Muscle layer of duodenum (tissue), 2 donors: Measurements from ENCODE around the gene S100A13.
"Not testable (repeated sequence)": the region's sequence is repeated elsewhere in the genome, so short reads cannot be mapped to it uniquely, and the experiment has no call there.

Source experiments
- H3K27ac ChIP-seq: one replicate; pipeline ENCODE4 v1.7.0; 2013; ENCODE audit warnings: mild to moderate bottlenecking, low read length
- H3K27me3 ChIP-seq: one replicate; pipeline ENCODE4 v1.7.0; 2013; ENCODE audit warnings: low read depth, mild to moderate bottlenecking, control low read depth, low read length
- H3K36me3 ChIP-seq, 2 donors: one replicate each; pipeline ENCODE4 v1.7.0; 2013; ENCODE audit warnings: low read length in 2 of 2, control low read depth in 1 of 2, mild to moderate bottlenecking in 1 of 2; ENCODE audit not compliant: insufficient read depth in 2 of 2, control insufficient read depth in 1 of 2
- H3K4me1 ChIP-seq, 2 donors: one replicate each; pipeline ENCODE4 v1.7.0; 2013; ENCODE audit warnings: low read length in 2 of 2, mild to moderate bottlenecking in 2 of 2, control low read depth in 1 of 2, moderate library complexity in 1 of 2; ENCODE audit not compliant: insufficient read depth in 2 of 2, control insufficient read depth in 1 of 2
- H3K4me3 ChIP-seq, 2 donors: one replicate each; pipeline ENCODE4 v1.7.0; 2013; ENCODE audit warnings: low read length in 2 of 2, low read depth in 1 of 2, mild to moderate bottlenecking in 1 of 2
- H3K9me3 ChIP-seq, 2 donors: one replicate each; pipeline ENCODE4 v1.7.0; 2013; ENCODE audit warnings: low read length in 2 of 2, control low read depth in 1 of 2, mild to moderate bottlenecking in 1 of 2; ENCODE audit not compliant: control insufficient read depth in 1 of 2
- donor health status: healthy.

Gene S100A13

DNA sequence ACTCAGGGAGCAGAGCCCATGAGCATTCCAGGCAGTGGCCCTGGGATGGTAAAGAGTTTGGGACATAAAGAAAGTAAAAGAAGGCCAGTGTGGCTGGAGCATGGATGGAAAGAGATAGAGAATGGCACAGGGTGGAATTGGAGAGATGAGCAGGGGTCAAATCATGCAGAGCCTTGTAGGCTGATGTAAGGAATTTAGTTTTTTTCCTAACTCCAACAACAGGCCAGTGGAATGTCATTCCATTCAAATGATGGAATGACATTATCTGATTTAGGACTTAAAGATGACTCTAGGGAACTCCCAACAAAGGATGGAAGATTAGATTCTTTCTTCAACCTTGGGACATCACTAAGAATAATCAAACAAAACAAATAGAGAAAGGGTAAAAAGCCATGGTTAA, 48.8 kb downstream of the S100A13 start:
- Histone ChIP-seq H3K9me3 (no peaks in the 10 kb centered on the region), H3K4me1 (peaks cover 0 to under 1% of the 10 kb centered on the region in 2 donors), H3K27ac (no peak overlapping the region), H3K27me3 (no peaks in the 10 kb centered on the region), H3K4me3 (no peak overlapping the region), H3K36me3 (no peaks in the 10 kb centered on the region)

DNA sequence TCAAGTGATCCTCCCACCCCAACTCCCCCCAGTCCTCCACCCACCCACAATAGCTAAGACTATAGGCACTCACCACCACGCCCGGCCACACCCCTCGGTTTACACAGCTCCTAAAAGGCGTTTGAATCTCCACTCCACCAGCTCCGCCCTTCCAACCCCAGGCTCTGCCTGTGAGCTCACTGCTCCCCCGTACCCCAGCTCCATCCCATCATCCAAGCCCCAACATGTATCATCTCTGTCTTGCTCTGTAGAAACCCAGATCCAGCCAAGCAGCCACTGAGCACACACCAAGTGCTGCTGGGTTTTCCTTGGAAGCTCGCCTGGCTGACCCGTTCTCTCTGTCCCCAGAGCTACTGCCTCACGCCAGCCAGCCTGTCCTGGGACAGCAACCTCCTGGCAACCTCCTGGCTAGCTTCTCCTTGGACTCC, 49.7 kb downstream of the S100A13 start:
- H3K4me1 ChIP-seq = peaks cover 4 to 8% of the 10 kb centered on the region in 2 donors
- H3K27ac ChIP-seq = no peak overlapping the region
- no peaks in the 10 kb centered on the region for H3K27me3 ChIP-seq
- no peak overlapping the region for H3K4me3 ChIP-seq
- H3K9me3 ChIP-seq = no peaks in the 10 kb centered on the region
- H3K36me3 ChIP-seq = no peaks in the 10 kb centered on the region

DNA sequence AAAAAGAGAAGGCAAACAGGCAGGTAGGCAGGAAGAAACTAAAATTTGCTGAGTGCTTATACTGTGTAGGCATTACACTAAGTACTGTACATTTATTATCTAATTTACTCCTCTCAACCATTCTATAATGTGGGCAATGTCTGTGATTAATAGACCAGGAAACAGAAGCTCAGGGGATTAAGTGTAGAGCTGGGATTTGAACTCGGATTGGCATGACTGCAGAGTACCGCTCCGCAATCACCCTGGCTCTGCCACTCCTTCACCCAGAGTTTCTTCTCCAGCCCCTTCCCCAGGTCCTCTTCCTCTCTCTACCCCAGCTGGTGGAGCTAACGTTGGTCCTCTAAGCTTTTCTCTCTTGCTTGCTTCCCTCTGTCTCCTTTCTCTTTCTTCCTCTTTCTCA, 50.2 kb downstream of the S100A13 start:
- H3K36me3 ChIP-seq = no peaks in the 10 kb centered on the region
- H3K4me3 ChIP-seq = no peak overlapping the region
- H3K4me1 ChIP-seq = peaks cover 4 to 13% of the 10 kb centered on the region in 2 donors
- H3K27ac ChIP-seq = no peak overlapping the region
- H3K27me3 ChIP-seq = no peaks in the 10 kb centered on the region
- no peaks in the 10 kb centered on the region for H3K9me3 ChIP-seq

DNA sequence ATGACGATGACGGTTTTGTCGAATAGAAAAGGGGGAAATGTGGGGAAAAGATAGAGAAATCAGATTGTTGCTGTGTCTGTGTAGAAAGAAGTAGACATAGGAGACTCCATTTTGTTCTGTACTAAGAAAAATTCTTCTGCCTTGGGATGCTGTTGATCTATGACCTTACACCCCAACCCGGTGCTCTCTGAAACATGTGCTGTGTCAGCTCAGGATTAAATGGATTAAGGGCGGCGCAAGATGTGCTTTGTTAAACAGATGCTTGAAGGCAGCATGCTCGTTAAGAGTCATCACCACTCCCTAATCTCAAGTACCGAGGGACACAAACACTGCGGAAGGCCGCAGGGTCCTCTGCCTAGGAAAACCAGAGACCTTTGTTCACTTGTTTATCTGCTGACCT, 51.8 kb downstream of the S100A13 start:
- not testable (repeated sequence) for H3K9me3 ChIP-seq

DNA sequence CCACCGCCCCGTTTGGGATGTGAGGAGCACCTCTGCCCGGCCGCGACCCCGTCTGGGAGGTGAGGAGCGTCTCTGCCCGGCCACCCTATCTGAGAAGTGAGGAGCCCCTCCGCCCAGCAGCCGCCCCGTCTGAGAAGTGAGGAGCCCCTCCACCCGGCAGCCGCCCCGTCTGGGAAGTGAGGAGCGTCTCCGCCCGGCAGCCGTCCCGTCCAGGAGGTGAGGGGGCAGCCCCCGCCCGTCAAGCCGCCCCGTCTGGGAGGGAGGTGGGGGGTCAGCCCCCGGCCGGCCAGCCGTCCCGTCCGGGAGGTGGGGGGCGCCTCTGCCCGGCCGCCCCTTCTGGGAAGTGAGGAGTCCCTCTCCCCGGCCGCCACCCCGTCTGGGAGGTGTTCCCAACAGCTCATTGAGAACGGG, 52.2 kb downstream of the S100A13 start:
- not testable (repeated sequence) for H3K36me3 ChIP-seq, H3K27ac ChIP-seq
- H3K4me1 ChIP-seq = peaks cover 4 to 14% of the 10 kb centered on the region in 2 donors

More for the DNA sequence above, 51.8 kb downstream of the S100A13 start:
- H3K27ac ChIP-seq, H3K36me3 ChIP-seq, H3K27me3 ChIP-seq, H3K4me3 ChIP-seq: not testable (repeated sequence)
- H3K4me1 ChIP-seq = peaks cover 4 to 14% of the 10 kb centered on the region in 2 donors

DNA sequence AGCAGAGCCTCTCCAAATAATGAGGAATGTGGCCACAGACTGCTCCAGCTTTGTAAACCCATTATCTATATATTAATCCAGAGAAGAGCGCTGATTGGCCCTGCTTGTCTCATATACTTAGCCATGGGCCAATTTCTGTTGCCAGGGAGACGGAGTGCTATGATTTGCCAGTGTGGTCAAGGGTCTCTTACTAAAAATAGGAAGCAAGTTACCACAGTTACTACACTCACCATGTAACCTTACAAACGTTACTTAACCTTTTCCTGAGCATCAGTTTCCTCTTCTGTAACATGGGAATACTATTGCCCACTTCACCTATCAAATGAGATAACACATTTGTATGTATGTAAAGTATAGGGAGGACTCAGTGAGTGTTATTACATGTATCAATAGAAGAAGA, 54.0 kb downstream of the S100A13 start:
- no peaks in the 10 kb centered on the region for H3K27me3 ChIP-seq
- no peaks in the 10 kb centered on the region for H3K36me3 ChIP-seq
- H3K27ac ChIP-seq = peak overlapping the region; percentile 82
- no peak overlapping the region for H3K4me3 ChIP-seq
- H3K9me3 ChIP-seq = no peaks in the 10 kb centered on the region
- peaks cover 4 to 14% of the 10 kb centered on the region in 2 donors for H3K4me1 ChIP-seq

More for the DNA sequence above, 52.2 kb downstream of the S100A13 start:
- not testable (repeated sequence) for H3K27me3 ChIP-seq, H3K4me3 ChIP-seq, H3K9me3 ChIP-seq

DNA sequence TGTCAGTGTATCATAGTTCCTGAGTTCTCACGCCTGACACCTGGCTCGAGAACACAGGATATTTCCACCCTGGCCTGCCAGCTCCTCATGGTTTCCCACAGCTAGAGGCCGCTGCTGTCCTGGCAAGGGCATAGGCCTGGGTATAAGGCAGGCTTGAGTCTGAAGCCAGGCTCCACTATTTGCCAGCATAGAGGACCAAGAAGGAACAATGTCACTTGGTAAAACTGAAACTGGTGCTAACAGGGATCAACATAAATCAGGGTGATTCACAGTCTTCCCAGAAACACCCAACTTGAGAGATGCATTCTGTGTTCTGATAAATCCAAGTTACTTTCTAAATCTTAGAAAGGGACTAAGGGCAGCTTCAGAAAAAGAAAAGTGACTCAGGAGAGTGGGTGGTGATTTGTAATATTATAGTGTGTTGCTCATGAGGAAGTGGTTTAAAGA, 54.7 kb downstream of the S100A13 start:
- peaks cover 12 to 20% of the 10 kb centered on the region in 2 donors for H3K4me1 ChIP-seq
- no peak overlapping the region for H3K4me3 ChIP-seq
- H3K27me3 ChIP-seq = no peaks in the 10 kb centered on the region
- H3K9me3 ChIP-seq = no peaks in the 10 kb centered on the region
- H3K36me3 ChIP-seq = no peaks in the 10 kb centered on the region
- H3K27ac ChIP-seq = peak overlapping the region; percentile 82

DNA sequence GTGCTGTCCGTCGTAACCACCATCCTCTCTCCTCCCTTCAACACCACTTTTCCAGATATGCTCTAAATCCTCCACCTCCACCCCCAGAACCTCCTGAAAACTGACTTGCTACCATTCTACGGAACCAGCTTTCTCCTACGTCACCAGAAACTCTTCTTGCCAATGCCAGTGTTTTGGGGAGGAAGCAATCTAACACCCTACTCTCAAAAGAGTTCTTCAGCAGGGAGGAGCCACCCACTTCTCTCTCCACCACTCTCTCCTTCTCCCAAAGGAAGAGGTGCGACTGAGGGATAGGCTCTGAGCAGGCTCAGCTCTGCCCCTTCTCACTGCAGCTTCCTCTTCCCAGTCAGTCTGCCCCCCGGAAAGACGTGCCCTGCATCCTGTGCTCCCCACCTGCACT, 55.6 kb downstream of the S100A13 start:
- H3K27ac ChIP-seq = no peak overlapping the region

DNA sequence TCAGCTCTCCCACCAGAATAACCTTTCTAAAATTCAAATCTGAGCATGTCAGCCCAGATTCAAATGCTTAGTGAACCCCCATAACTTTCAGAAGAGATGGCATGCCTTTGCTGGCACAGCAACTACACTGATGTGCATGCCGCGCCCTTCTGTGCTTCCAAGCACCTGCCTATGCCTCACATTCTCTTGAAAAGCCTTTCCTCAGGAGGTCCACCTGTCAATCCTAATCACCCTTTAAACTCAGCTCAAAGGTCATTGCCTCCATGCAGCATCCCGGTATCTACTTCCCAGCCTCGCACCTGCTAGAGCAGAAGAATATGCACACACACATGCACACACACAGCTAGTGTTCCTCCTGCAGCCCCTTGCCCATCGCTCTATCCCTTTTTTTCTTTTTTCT, 56.4 kb downstream of the S100A13 start:
- no peaks in the 10 kb centered on the region for H3K27me3 ChIP-seq
- H3K27ac ChIP-seq = no peak overlapping the region
- peaks cover 27 to 28% of the 10 kb centered on the region in 2 donors for H3K4me1 ChIP-seq
- no peaks in the 10 kb centered on the region for H3K9me3 ChIP-seq
- H3K4me3 ChIP-seq = no peak overlapping the region
- no peaks in the 10 kb centered on the region for H3K36me3 ChIP-seq

More for the DNA sequence above, 55.6 kb downstream of the S100A13 start:
- Histone ChIP-seq H3K4me1 (peaks cover 19 to 25% of the 10 kb centered on the region in 2 donors), H3K9me3 (no peaks in the 10 kb centered on the region), H3K27me3 (no peaks in the 10 kb centered on the region), H3K36me3 (no peaks in the 10 kb centered on the region), H3K4me3 (no peak overlapping the region)

DNA sequence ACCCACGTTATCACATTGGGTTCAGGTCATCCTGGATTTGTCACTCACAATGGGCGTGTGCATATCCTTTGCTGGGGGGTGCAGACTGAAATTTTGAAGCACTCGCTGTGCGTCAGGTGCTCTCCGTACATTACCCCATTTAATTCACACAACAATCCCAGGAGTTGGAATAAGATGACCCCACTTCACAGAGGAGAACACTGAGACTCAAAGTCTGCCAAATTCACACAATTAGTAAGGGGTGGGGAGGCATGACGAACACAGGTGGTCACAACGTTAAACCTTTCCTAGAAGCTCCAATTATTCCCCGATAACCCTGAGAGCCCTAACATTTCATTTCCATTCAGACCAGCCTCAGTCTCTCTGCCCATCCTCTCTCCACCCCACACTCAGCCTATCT, 57.8 kb downstream of the S100A13 start:
- no peaks in the 10 kb centered on the region for H3K36me3 ChIP-seq
- no peak overlapping the region for H3K4me3 ChIP-seq
- no peaks in the 10 kb centered on the region for H3K27me3 ChIP-seq
- H3K4me1 ChIP-seq = peaks cover 30 to 31% of the 10 kb centered on the region in 2 donors
- H3K9me3 ChIP-seq = no peaks in the 10 kb centered on the region
- H3K27ac ChIP-seq = no peak overlapping the region
